GM23338 (cell line): ENCODE measurements around the gene PIAS1.

ENCODE experiments used
- CREB1 ChIP-seq: fragments of 250-450 bp; sonication (Bioruptor Pico); IDR thresholded peaks from 2 replicates; pipeline ENCODE4 v1.5.0; 2020; ENCODE audit warnings: low read depth, mild to moderate bottlenecking, moderate library complexity
- EZH2 ChIP-seq: fragments of 200-600 bp; sonication (generic); IDR thresholded peaks from one replicate; pipeline ENCODE4 v1.8.0; 2017; ENCODE audit warnings: antibody characterized with exemption, mild to moderate bottlenecking, low read depth; ENCODE audit not compliant: unreplicated experiment
- EZH2phosphoT487 ChIP-seq: fragments of 200-600 bp; sonication (generic); IDR thresholded peaks from one replicate; pipeline ENCODE4 v1.8.1; 2018; ENCODE audit warnings: antibody characterized with exemption; ENCODE audit not compliant: unreplicated experiment
- JUNB ChIP-seq: IDR thresholded peaks from one replicate; pipeline ENCODE4 v1.6.1; 2016; ENCODE audit warnings: antibody characterized with exemption; ENCODE audit not compliant: unreplicated experiment
- NANOG ChIP-seq: IDR thresholded peaks from 2 replicates; pipeline ENCODE4 v1.6.1; 2016; ENCODE audit warnings: antibody characterized with exemption, borderline replicate concordance
- POLR2AphosphoS5 ChIP-seq: IDR thresholded peaks from 2 replicates; pipeline ENCODE4 v1.6.1; 2016; ENCODE audit warnings: antibody characterized with exemption, low read depth
- STAT1 ChIP-seq: IDR thresholded peaks from one replicate; pipeline ENCODE4 v1.6.1; 2016; ENCODE audit warnings: antibody characterized with exemption; ENCODE audit not compliant: unreplicated experiment
- ZNF114 ChIP-seq: fragments of 250-450 bp; sonication (Bioruptor Pico); IDR thresholded peaks from 2 replicates; pipeline ENCODE4 v1.5.0; 2020; ENCODE audit warnings: mild to moderate bottlenecking, moderate library complexity
- ZNF331 ChIP-seq: fragments of 250-450 bp; sonication (Bioruptor Pico); IDR thresholded peaks from 2 replicates; pipeline ENCODE4 v1.5.0; 2020; ENCODE audit warnings: low read depth, mild to moderate bottlenecking, moderate library complexity
- TF ChIP-seq, protein P1 (sequence below), 2 experiments: fragments of 200-600 bp in 1 of 2; sonication (generic) in 1 of 2; conservative IDR thresholded peaks; 2 replicates each; pipeline versions ENCODE4 v1.5.1 to v1.6.1; 2016 to 2017; ENCODE audit warnings: antibody characterized with exemption in 2 of 2, low read depth in 2 of 2, mild to moderate bottlenecking in 2 of 2, moderate library complexity in 1 of 2
- TF ChIP-seq, protein P2 (sequence below): IDR thresholded peaks from one replicate; pipeline ENCODE4 v1.6.1; 2018; ENCODE audit warnings: antibody characterized with exemption; ENCODE audit not compliant: unreplicated experiment
- TF ChIP-seq, protein P3 (sequence below): IDR thresholded peaks from 2 replicates; pipeline ENCODE4 v1.6.1; 2016; ENCODE audit warnings: antibody characterized with exemption
- TF ChIP-seq, protein P4 (sequence below): fragments of 250-450 bp; sonication (Bioruptor Pico); IDR thresholded peaks from 2 replicates; pipeline ENCODE4 v1.5.0; 2020; ENCODE audit warnings: mild to moderate bottlenecking, moderate library complexity

DNA sequence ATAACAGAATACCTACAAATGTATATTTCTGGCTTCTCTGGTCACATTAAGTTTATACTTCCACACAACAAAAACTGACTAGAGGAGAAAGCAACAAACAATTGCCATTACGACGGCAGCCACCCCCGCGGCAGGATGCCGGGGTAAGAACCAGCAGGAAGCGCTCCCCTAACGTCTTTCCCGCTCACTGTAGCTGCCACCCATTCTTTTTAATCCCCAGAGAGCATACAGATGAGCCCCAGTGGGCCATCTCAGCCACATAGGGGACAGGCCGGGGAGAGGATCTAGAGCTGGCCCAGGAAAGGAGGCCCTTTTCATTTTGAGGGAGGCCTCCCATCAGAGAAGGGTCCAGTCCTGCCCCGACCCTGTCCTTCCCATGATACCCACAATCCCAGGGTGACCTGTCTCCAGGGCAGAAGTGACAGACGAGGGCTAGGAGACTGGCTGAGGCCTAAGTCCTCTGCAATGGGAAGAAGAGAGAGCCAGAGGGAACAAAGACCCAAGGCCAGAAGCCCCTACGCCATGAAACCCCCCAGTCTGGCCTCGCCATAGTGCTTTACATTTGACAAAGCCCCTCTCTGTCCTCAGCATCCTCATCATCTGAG lies 154.6 kb downstream of the PIAS1 start:
- TF ChIP-seq EZH2 (no peak), JUNB (no peak), EZH2phosphoT487 (no peak), NANOG (no peak), ZNF114 (CRISPR knock-in tag) (no peak), POLR2AphosphoS5 (no peak), CREB1 (CRISPR knock-in tag) (no peak), ZNF331 (CRISPR knock-in tag) (no peak), STAT1 (no peak)
- TF ChIP-seq, protein P1, sequence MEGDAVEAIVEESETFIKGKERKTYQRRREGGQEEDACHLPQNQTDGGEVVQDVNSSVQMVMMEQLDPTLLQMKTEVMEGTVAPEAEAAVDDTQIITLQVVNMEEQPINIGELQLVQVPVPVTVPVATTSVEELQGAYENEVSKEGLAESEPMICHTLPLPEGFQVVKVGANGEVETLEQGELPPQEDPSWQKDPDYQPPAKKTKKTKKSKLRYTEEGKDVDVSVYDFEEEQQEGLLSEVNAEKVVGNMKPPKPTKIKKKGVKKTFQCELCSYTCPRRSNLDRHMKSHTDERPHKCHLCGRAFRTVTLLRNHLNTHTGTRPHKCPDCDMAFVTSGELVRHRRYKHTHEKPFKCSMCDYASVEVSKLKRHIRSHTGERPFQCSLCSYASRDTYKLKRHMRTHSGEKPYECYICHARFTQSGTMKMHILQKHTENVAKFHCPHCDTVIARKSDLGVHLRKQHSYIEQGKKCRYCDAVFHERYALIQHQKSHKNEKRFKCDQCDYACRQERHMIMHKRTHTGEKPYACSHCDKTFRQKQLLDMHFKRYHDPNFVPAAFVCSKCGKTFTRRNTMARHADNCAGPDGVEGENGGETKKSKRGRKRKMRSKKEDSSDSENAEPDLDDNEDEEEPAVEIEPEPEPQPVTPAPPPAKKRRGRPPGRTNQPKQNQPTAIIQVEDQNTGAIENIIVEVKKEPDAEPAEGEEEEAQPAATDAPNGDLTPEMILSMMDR (conservative IDR thresholded peaks at IDR 0.05; ENCODE audit: low read depth in 2 of 2), result no peak
- TF ChIP-seq, protein P2, sequence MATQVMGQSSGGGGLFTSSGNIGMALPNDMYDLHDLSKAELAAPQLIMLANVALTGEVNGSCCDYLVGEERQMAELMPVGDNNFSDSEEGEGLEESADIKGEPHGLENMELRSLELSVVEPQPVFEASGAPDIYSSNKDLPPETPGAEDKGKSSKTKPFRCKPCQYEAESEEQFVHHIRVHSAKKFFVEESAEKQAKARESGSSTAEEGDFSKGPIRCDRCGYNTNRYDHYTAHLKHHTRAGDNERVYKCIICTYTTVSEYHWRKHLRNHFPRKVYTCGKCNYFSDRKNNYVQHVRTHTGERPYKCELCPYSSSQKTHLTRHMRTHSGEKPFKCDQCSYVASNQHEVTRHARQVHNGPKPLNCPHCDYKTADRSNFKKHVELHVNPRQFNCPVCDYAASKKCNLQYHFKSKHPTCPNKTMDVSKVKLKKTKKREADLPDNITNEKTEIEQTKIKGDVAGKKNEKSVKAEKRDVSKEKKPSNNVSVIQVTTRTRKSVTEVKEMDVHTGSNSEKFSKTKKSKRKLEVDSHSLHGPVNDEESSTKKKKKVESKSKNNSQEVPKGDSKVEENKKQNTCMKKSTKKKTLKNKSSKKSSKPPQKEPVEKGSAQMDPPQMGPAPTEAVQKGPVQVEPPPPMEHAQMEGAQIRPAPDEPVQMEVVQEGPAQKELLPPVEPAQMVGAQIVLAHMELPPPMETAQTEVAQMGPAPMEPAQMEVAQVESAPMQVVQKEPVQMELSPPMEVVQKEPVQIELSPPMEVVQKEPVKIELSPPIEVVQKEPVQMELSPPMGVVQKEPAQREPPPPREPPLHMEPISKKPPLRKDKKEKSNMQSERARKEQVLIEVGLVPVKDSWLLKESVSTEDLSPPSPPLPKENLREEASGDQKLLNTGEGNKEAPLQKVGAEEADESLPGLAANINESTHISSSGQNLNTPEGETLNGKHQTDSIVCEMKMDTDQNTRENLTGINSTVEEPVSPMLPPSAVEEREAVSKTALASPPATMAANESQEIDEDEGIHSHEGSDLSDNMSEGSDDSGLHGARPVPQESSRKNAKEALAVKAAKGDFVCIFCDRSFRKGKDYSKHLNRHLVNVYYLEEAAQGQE, result no peak
- TF ChIP-seq, protein P3, sequence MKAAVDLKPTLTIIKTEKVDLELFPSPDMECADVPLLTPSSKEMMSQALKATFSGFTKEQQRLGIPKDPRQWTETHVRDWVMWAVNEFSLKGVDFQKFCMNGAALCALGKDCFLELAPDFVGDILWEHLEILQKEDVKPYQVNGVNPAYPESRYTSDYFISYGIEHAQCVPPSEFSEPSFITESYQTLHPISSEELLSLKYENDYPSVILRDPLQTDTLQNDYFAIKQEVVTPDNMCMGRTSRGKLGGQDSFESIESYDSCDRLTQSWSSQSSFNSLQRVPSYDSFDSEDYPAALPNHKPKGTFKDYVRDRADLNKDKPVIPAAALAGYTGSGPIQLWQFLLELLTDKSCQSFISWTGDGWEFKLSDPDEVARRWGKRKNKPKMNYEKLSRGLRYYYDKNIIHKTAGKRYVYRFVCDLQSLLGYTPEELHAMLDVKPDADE, result no peak
- TF ChIP-seq, protein P4, sequence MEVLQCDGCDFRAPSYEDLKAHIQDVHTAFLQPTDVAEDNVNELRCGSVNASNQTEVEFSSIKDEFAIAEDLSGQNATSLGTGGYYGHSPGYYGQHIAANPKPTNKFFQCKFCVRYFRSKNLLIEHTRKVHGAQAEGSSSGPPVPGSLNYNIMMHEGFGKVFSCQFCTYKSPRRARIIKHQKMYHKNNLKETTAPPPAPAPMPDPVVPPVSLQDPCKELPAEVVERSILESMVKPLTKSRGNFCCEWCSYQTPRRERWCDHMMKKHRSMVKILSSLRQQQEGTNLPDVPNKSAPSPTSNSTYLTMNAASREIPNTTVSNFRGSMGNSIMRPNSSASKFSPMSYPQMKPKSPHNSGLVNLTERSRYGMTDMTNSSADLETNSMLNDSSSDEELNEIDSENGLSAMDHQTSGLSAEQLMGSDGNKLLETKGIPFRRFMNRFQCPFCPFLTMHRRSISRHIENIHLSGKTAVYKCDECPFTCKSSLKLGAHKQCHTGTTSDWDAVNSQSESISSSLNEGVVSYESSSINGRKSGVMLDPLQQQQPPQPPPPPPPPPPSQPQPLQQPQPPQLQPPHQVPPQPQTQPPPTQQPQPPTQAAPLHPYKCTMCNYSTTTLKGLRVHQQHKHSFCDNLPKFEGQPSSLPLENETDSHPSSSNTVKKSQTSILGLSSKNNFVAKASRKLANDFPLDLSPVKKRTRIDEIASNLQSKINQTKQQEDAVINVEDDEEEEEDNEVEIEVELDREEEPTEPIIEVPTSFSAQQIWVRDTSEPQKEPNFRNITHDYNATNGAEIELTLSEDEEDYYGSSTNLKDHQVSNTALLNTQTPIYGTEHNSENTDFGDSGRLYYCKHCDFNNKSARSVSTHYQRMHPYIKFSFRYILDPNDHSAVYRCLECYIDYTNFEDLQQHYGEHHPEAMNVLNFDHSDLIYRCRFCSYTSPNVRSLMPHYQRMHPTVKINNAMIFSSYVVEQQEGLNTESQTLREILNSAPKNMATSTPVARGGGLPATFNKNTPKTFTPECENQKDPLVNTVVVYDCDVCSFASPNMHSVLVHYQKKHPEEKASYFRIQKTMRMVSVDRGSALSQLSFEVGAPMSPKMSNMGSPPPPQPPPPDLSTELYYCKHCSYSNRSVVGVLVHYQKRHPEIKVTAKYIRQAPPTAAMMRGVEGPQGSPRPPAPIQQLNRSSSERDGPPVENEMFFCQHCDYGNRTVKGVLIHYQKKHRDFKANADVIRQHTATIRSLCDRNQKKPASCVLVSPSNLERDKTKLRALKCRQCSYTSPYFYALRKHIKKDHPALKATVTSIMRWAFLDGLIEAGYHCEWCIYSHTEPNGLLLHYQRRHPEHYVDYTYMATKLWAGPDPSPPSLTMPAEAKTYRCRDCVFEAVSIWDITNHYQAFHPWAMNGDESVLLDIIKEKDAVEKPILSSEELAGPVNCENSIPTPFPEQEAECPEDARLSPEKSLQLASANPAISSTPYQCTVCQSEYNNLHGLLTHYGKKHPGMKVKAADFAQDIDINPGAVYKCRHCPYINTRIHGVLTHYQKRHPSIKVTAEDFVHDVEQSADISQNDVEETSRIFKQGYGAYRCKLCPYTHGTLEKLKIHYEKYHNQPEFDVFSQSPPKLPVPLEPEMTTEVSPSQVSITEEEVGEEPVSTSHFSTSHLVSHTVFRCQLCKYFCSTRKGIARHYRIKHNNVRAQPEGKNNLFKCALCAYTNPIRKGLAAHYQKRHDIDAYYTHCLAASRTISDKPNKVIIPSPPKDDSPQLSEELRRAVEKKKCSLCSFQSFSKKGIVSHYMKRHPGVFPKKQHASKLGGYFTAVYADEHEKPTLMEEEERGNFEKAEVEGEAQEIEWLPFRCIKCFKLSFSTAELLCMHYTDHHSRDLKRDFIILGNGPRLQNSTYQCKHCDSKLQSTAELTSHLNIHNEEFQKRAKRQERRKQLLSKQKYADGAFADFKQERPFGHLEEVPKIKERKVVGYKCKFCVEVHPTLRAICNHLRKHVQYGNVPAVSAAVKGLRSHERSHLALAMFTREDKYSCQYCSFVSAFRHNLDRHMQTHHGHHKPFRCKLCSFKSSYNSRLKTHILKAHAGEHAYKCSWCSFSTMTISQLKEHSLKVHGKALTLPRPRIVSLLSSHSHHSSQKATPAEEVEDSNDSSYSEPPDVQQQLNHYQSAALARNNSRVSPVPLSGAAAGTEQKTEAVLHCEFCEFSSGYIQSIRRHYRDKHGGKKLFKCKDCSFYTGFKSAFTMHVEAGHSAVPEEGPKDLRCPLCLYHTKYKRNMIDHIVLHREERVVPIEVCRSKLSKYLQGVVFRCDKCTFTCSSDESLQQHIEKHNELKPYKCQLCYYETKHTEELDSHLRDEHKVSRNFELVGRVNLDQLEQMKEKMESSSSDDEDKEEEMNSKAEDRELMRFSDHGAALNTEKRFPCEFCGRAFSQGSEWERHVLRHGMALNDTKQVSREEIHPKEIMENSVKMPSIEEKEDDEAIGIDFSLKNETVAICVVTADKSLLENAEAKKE (CRISPR knock-in tag), result no peak
